LNCAP (cell line): Measurements from ENCODE around the gene DYNLT1.

ENCODE experiments used
- CTCF ChIP-seq: fragments of 450-650 bp; IDR thresholded peaks from 2 replicates; pipeline ENCODE4 v1.5.1; 2017; ENCODE audit warnings: mild to moderate bottlenecking

DYNLT1 gene

GRCh38 chr6:158660333-158660754, 15.8 kb upstream of the DYNLT1 start:
- peak; percentile 41; the same call in 1 of the 2 replicates for TF ChIP-seq CTCF

GRCh38 chr6:158655569-158656450, 11.3 kb upstream of the DYNLT1 start:
- no peak for TF ChIP-seq CTCF

- TF ChIP-seq CTCF, result no peak
These were observed 10.5 kb upstream of the DYNLT1 start for GRCh38 chr6:158654960-158655489.

- TF ChIP-seq CTCF, result no peak
These were observed 10.0 kb upstream of the DYNLT1 start for GRCh38 chr6:158654498-158654897.

- no peak for TF ChIP-seq CTCF
These were observed 9.2 kb upstream of the DYNLT1 start for GRCh38 chr6:158653577-158654354.

- TF ChIP-seq CTCF, result no peak
These were observed 5.0 kb upstream of the DYNLT1 start, which contains the start of gene SYTL3 for GRCh38 chr6:158649289-158650143. SYTL3 (plus strand) TSS chr6:158650054; CDS start chr6:158663269, 13,215 bp downstream.

GRCh38 chr6:158648682-158649131, 4.2 kb upstream of the DYNLT1 start:
- TF ChIP-seq CTCF, result no peak
